GM18858 (cell line): ENCODE measurements around the gene KLHL17.
"Not testable (repeated sequence)": the region's sequence is repeated elsewhere in the genome, so short reads cannot be mapped to it uniquely, and the experiment has no call there.

Experiments
- ATAC-seq: cut with Tn5 transposase; IDR thresholded peaks from one replicate; pipeline ENCODE4 v1.9.1; 2021; ENCODE audit not compliant: unreplicated experiment

KLHL17 gene

DNA sequence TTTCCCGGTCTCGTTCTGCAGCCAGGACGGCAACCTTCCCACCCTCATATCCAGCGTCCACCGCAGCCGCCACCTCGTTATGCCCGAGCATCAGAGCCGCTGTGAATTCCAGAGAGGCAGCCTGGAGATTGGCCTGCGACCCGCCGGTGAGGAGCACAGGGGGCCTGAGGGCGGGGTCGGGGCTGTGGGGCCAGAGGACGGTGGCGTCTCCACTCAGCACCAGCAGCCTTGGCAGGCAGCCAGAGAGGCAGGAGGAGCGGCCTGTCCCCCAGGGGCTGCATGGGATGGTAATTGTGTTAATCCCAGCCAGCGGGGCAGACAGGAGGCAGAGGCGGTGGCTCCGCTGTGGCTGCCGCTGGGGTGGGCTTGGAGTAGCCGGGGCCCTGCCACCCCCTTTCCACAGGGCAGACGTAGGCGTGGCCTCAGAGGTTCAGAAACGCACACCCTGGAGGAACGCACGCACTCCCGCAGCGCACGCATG, 24.6 kb upstream of the KLHL17 start:
- no peak for ATAC-seq

DNA sequence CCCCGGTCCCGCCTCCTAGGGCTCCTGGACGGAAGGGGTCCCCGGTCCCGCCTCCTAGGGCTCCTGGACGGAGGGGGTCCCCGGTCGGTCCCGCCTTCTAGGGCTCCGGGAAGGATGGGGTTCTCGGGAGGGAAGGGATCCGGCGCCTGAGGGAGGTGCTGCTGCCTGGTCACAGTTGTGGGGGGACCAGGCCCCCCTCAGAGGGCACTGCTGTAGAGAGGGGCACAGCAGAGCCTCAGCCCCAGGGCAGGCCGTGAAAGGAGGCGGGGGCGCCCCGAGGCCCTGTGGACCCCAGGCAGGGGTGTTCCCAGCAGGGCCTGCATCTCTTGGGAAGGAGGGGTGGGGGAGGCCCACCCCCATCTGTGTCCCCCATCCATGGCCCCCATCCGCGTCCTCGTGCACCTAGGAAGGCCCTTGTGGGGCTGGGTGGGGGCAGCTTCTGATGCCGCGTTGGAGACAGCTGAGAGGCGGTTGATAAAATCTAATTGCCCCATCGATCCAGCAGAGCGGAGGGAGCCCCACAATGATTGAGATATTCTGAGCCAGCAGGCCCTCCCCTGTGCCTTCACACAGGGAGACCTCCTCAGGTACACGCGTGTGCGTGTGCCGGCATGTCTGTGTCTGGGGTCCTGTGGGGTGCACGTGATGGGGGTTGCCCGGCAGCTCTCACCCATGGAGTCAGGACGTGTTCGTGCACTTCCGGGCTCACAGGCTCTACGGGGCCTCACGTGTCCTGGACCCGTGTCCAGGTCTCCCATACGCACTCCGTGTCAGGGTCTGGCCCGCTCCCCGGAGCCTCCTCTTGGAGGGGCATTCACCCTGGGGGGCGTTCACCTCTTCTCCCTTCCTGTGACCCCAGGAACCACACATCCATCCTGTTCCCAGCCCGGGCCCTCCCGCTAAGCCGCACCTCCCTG, 23.8 kb upstream of the KLHL17 start:
- no peak for ATAC-seq

DNA sequence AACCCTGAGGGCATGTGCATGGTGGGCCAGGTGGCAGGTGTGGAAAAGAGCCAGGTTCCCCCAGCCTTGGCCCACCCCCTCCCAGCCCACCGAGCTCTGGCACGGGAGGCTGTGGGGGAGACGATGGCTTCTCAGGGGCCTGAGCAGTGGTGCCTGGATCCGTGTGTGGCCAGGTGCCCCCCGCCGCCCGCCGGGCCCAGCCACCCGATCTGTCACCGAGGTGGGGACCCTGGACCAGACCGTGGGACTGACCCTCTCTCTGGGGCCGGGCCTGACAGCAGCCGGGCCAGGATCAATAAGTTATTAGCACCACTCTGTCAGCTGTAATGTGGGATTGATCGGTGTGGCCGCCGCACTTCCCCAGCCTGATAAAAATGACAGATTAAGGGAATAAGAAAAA, 22.9 kb upstream of the KLHL17 start:
- no peak for ATAC-seq

DNA sequence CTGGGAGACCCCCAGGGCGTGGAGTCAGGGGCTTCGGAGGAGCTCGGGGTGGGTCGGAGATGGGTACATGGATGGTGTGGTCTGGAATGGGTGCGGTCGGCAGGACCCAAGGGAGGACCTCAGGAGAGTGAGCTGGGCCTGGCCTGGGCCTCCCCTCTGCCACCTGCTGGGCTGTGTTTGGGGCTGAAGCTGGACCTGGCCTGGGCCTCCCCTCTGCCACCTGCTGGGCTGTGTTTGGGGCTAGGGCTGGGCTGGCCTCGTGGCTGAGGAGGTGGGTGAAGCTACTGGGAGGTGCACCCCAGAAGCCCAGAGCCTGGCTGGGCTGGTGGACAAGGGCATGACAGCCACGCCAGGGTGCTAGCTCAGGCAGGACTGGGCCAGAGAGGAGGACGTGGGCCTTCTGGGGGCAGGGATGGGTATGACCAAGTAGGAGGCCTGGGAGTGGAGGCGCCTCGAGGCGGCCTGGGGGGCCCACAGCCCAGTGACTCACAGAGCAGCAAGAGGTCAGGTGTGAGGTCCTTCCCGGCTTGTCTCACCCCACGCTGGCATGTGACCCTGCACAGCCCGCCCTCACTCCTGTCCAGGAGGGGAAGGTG, 22.2 kb upstream of the KLHL17 start:
- no peak for ATAC-seq

DNA sequence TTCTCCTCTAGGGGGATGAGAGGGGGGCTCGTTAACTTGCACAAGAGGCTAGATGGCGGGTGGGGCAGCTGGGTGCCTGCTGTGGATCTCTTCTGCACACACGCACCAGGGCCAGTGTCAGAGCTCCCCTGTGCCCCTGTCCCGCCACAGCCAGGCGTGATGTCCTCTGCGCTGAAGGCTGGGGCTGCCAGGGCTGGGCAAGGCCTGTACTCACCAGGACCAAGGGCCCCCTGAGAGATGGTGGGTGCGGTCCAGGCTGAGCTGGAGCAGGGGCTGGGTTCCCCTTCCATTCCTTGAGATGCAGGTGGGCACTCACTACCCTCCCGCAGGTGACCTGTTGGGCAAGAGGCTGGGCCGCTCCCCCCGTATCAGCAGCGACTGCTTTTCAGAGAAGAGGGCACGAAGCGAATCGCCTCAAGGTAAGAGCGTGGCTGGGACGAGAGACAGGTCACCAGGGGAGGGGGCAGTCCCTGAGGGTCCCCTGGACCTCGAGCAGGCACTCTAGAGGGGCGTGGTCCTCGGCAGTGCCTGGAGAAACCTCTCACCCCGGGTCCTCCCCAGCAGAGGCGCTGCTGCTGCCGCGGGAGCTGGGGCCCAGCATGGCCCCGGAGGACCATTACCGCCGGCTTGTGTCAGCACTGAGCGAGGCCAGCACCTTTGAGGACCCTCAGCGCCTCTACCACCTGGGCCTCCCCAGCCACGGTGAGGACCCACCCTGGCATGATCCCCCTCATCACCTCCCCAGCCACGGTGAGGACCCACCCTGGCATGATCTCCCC, 21.5 kb upstream of the KLHL17 start:
- ATAC-seq: no peak

DNA sequence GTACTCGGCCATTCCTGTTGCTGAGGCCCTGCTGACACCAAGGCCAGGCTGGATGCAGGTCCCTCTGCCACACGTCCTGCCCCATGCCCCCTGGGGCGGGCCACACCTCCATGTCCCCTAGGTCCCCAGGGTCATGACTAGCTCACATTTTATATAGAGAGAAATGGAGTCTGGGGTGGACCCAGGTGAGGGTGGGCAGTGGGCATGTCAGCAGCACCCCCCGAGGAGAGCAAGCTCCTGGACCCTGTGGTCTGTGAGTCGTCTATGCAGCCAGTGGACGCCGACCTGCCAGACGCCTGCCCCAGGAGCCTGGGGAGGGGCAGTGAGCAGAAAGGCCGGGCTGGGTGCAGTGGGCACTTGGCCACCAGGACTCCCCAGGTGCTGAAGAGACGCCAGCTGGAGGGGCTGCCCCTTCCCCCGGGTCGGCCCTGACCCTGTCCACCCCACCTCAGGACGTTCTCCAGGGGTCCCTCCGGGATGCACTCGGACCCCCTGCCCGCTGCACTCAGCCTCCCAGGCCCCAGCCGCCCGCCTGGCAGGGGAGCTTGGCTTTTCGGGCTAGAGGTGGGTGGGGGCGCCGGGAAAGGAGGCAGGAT, 20.8 kb upstream of the KLHL17 start:
- ATAC-seq: no peak

DNA sequence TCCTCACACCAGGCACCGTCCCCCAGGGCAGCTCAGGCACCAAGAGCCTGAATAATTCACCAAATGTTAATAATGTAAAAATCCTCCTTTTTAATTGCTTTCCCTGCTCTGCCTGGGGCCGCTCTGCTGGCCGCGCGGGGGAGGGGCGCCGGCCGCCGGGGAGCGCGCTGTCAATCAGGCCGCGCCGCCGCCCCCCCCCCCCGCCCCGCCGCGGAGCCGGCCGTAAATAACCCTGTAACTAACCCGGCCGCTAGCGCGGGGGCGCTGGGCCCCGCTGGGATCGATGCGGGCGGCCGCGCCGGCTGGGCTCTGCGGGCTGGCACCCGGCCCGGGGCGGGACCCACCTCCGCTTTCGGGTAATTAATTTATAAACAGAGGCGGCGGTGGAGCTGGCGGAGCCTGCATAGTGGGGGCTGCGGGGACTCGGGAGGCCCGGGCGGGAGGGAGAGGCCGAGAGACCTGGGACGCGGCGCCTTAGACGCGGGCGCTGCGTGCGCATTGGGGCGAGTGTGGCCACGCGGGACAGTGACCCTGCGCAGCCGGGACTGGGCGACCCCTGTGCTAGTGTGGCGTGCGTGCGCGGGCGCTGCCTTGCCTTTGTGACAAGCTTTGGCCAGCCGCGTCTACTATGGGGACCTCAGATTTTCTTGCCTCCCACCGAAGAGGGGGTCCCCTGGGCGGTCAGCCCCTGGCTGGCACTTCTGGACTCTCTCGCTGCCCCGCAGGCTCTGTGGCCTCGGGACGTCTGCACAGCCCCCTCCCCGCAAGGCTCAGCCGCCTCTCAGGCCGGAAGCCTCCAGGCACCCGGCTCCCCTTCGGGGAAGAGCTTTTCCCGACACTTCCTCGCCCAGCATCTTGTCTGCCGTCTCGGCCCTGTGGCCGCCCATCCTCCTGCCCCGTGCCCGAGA, 20.0 kb upstream of the KLHL17 start:
- ATAC-seq: no peak

DNA sequence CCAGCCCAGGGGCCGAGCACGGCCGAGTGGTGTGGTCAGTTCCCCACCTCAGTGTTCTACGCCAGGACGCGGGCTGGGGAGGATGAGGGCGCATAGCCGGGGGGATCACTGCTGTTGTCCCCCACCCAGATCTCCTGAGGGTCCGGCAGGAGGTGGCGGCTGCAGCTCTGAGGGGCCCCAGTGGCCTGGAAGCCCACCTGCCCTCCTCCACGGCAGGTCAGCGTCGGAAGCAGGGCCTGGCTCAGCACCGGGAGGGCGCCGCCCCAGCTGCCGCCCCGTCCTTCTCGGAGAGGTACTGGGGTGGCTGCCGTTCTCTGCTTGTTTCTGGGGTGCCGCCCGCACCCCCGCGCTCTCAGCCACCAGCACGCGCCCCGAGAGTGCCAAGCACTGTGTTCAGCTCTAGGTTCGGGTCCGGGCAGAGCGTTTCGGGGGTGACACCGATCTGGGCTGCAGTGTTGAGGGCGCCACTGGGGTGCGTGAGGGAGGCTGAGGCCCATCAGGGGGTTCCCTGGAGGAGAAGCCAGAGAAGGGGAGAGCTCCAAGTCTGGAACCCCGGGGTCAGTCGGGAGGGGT, 19.3 kb upstream of the KLHL17 start:
- no peak for ATAC-seq

DNA sequence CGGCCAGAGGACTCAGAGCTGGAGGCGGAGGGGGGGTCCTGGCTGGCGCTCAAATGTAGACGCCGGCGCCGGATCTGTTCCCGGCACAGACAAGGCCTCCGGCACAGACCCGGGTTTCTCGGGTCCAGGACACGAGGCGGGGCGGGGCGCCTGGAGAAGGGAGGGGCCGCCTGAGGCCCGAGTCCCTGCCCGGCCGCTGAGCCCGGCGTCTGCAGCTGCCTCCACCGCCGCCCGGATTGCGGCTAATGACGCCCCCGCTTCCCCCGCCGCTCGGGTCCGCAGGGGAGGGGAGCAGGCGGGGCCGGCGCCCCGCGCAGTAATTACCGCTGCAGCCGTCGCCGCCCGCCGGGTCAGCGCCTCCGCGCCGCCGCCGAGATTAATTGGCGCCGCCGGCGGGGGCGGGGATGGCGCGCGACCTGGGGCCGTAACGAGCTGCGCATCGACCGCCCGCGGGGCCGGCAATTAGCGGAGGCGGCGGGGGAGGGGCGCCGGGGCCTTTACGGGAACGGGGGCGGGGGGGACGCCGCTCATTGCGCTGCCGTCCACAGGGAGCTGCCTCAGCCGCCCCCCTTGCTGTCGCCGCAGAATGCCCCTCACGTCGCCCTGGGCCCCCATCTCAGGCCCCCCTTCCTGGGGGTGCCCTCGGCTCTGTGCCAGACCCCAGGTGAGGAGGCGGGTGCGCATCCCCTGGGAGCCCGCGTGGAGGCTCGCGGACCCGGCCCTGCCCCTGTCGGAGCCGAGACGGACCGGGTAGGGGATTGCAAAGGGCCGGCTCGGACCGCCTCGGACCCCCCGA, 18.6 kb upstream of the KLHL17 start:
- ATAC-seq: no peak

DNA sequence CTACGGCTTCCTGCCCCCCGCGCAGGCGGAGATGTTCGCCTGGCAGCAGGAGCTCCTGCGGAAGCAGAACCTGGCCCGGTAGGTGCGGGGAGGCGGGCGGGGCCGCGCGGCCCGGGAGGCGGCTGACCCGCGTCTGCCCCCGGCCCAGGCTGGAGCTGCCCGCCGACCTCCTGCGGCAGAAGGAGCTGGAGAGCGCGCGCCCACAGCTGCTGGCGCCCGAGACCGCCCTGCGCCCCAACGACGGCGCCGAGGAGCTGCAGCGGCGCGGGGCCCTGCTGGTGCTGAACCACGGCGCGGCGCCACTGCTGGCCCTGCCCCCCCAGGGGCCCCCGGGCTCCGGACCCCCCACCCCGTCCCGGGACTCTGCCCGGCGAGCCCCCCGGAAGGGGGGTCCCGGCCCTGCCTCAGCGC, 18.0 kb upstream of the KLHL17 start:
- ATAC-seq: no peak

DNA sequence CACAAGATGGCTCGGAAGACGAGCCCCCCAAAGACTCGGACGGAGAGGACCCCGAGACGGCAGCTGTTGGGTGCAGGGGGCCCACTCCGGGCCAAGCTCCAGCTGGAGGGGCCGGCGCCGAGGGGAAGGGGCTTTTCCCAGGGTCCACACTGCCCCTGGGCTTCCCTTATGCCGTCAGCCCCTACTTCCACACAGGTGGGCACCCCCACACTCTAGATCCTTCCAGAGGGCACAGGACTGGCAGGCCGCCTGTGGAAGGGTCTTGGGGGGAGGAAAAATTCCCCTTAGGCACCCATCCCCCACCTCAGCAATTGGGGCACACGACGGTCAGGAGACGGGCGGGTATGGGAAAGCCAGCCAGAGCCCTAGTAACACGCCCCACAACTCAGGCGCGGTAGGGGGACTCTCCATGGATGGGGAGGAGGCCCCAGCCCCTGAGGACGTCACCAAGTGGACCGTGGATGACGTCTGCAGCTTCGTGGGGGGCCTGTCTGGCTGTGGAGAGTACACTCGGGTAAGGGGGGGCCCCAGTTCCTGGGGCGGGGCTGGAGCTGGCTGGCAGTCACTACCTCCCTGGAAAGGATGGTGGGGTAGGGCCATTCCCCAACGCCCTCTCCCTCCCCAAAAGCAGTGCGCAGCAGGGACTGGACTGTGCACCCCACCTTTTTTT, 17.4 kb upstream of the KLHL17 start:
- ATAC-seq: no peak

DNA sequence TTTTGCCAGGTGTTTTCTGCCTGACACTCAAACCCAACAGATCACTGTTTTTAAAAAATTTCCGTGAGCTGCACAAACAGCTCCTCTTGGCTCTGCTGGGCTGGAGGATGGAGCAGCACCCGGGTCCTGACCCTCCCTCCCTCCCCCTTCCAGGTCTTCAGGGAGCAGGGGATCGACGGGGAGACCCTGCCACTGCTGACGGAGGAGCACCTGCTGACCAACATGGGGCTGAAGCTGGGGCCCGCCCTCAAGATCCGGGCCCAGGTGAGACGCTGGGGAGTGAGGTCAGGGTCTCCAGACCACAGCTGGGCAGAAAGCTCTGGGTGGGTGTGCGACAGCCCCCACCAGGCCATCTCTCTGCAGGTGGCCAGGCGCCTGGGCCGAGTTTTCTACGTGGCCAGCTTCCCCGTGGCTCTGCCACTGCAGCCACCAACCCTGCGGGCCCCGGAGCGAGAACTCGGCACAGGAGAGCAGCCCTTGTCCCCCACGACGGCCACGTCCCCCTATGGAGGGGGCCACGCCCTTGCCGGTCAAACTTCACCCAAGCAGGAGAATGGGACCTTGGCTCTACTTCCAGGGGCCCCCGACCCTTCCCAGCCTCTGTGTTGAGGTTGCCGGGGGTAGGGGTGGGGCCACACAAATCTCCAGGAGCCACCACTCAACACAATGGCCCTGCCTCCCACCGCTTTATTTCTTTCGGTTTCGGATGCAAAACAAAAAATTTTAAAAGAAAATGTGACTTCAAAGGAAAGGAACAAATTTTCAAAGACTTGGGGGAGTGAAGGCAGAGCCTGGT, 16.6 kb upstream of the KLHL17 start:
- no peak for ATAC-seq

DNA sequence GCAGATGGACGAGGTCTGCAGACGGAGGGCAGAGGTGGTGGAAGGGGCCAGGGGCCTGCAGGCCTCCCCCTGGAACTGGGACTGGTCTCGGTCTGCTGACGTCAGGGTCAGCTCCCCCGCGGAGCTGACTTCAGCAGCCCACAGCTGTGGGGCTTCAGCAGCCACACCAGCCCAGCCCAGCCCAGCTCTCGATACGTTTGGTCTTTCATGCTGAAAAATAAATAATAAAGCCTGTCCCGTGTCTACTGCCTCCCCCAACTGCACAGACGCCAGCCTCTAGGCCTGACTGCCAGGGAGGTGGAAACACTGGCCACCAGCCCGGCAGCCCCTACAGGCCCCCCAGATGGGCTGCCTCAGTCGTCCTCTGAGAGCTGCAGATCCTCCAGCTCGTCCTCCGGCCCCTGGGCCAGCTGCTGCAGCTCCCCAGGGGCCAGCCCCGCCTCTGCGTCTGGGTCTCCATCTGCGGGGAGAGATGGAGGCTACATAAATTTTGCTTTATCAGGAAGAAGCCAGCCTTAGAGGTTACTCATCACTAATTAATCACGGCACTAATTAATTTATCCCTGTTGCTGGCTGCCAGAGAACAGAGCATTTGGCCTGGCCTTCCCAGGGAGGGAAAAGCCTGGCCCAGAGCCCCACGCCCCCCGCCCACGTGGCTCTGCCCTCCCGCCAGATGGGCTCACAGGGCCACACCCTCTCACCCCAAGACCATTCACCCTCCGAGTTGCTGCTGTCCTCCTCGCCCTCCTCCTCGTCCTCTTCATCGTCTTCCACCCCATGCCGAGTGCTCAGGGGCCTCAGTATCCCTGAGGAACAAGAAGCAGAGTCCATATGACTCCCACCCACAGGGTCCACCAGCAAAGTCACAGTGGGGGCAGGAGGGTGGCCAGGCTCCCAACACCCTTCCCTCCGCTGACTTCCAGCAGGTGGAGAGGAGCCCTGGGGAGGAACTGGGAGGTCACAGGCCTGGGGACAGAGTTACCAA, 15.8 kb upstream of the KLHL17 start:
- ATAC-seq: no peak

DNA sequence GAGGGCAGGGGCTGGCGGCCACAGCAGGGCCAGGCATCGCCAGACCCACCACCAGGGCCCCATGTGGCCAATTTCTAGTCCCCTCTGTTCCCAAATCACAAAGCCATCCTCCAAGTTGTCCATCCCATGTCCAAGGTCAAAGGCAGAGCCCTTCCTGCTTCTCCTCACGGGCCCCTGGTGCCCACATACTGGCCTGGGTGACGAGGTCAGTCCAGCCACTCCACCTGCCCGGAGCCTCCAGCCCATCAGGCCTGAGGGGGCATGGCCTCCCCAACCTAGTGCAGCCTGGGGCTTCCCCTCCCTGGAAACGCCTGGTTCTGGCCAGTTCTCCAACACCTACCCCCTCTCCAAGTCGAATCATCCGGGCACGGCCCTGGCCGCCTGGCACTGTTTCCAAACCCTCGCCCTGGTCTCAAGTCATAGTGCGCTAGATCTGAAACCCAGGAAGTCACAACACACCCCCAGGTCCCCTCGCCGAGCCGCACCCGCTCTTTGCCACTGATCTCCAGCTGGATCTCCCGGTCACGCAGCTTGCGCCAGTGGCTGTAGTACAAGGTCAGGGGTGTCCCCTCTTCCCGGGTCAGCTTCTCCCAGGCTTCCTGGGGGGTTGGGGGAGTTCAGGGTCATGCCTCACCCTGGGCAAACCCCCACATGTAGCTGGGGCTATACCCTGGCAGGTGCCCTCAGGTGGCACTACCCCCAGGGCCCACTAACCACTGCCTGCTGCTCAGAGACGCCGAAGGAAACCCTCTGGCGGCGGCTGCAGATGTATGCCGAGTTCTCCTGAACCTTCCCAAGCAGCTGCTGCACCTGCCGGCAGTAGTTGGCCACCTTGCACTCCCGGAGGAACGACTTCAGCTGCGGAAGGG, 14.5 kb upstream of the KLHL17 start:
- ATAC-seq: no peak

DNA sequence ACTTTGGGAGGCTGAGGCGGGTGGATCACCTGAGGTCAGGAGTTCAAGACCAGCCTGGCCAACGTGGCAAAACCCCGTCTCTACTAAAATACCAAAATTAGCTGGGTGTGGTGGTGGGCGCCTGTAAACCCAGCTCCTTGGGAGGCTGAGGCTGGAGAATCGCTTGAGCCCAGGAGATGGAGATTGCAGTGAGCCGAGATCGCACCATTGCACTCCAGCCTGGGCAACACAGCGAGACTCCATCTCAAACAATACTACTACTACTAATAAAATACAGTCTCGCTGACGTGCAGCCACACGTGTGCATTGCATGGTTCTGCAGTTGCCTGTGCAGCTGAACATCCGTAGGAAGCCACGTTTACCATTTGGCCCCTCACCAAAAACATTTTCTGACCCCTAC, 13.6 kb upstream of the KLHL17 start:
- ATAC-seq: not testable (repeated sequence)

DNA sequence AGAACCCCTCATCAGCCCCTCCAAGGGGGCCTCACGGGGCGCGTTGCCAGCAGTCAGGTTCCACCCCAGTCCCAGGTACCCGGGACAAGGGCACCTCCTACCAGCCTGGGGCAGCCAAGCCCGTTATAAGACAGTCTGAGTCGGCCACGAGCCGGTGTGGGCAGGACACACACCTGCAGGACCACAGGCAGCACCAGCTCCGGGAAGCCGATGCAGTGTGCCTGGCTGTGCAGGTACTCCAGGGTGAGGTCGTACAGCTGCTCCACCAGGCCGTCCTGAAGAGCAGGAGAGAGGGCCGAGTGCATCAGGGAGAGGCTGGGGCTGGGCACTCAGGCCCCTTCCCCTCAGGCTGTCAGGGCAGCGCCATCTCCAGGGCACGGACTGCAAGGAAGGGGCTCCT, 12.4 kb upstream of the KLHL17 start:
- ATAC-seq: no peak
